Measurements from ENCODE around the gene YOD1.

GRCh38 chr1:207010726-207011125, 40.3 kb downstream of the YOD1 start:
- no peak for TF ChIP-seq ATF2 (IDR thresholded peaks at IDR 0.05; ENCODE audit: low read length)
- no peak for TF ChIP-seq POLR2AphosphoS5 (IDR thresholded peaks at IDR 0.05; ENCODE audit: low read length)
- no peak for TF ChIP-seq TCF7 (IDR thresholded peaks at IDR 0.05; ENCODE audit: borderline replicate concordance)
- TF ChIP-seq CTCF (IDR thresholded peaks at IDR 0.05 in 2 of 3, conservative IDR thresholded peaks at IDR 0.05 in 1 of 3; ENCODE audit: control insufficient read depth in 2 of 3, extremely low read depth in 1 of 3, insufficient read depth in 1 of 3, low read depth in 3 of 3, low read length in 3 of 3) = no peak
- no peak for TF ChIP-seq ZNF274 (IDR thresholded peaks at IDR 0.05; ENCODE audit: insufficient read depth, insufficient read length)
- no peak for TF ChIP-seq DPF2 (IDR thresholded peaks at IDR 0.05)
- no peak for TF ChIP-seq NR2C2 (IDR thresholded peaks at IDR 0.05; ENCODE audit: borderline replicate concordance, control insufficient read depth, insufficient read length, low read depth)
- TF ChIP-seq CHD4 (IDR thresholded peaks at IDR 0.05) = no peak
- TF ChIP-seq SMAD1 (IDR thresholded peaks at IDR 0.05; ENCODE audit: low read depth, partially characterized antibody) = no peak
- no peak for TF ChIP-seq NFIC (IDR thresholded peaks at IDR 0.05; ENCODE audit: low read depth, low read length)
- no peak for TF ChIP-seq MTA3 (IDR thresholded peaks at IDR 0.05; ENCODE audit: borderline replicate concordance, low read length)
- TF ChIP-seq LARP7 (IDR thresholded peaks at IDR 0.05) = no peak
